GF-D8 (cell line): ENCODE measurements around the gene RPTOR.

Source experiments
- DNase-seq: peaks from one replicate; lab custom pipeline; 2025; lab: John Stamatoyannopoulos, UW

RPTOR gene

DNA sequence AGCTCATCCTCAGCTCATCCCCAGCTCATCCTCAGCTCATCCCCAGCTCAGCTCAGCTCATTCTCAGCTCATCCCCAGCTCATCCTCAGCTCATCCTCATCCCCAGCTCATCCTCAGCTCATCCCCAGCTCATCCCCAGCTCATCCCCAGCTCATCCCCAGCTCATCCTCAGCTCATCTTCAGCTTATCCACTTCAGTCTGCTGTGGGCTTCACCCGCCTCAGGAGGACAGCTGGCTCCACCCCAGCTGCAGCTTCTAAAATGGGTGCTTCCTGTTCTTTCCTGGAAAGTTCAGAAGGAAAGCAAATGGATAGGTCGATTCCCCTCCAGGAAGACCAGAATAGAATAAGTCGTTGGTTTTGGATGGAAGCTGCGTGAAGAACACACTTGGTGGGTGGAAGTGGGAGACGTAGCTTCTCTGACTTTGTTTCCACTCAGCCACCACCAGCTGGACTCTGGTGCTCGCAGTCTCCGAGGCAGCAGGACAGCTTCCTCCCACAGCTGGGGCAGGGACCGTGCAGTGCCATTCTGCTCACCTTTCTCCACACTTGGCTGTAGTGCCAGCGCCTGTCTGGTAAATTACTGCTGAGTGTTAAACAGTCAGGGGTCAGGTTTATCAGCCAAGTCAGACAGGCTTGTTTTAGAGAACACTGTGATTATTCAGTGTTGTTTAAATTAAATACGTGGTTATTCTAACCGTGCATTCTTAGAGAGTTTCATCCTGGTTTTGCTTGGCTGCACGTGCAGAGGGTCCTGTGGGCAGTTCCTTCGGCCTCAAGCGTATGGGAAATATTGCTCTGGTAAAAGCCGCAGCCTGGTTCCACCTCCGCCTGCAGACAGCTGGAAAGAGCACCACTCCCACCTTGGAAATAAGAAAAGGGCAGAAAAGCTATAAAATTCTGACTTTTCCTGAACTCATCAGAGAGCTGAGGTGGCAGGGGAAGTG lies 386.0 kb downstream of the RPTOR start:
- no peak for DNase-seq

DNA sequence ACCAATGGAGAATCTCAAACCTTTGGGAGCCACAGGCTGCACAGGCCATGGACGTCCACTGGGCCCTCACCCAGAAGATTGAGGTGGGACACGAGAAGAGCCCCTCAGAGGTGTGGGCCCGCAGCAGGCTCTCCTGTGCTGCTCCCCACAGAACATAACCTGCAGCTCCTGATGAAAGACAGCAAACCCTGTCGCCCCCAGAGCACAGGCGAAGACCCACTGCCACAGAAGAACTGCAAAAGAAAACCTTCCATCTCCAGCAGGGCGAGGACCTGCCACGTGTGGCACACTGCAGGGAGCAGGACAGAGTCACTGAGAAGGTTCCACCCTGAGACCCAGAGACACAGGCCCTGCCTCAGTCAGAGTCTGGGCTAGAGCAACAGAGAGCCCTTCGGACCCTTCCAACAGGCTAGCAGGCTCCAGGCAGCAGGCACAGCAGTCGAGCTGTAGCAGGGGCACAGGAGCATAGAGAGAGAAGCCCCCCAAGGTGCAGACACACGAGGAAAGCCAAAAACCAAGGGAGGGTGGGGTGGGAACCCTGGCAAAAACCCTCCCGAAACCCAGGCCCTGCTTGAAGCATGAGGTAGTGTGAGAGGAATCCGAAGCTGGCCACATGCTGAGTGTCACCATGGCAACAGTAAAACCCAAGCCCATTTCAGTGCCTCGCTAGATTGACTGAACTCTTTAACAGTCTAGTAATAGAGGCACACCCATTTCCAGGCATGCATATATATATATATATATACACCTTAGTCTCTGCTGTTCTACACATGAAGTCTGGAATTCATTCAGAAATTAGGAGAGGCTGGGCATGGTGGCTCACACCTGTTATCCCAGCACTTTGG lies 387.0 kb downstream of the RPTOR start:
- no peak for DNase-seq

DNA sequence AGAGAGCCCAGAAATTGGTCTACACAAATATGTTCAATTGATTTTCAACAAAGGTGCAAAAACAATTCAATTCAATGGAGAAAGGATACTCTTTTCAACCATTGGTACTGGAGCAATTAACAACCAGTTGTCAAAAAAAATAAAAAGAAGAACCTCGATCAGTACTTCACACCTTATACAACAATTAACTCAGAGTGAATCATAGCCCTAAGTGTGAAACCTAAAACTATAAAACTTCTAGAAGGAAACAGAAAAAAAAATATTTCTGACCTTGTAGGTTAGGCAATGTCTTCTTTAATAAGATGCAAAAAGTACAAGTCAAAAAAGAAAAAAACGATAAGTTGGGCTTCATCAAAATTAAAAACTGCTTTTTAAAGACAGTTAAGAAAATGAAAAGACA lies 390.9 kb downstream of the RPTOR start:
- no peak for DNase-seq

DNA sequence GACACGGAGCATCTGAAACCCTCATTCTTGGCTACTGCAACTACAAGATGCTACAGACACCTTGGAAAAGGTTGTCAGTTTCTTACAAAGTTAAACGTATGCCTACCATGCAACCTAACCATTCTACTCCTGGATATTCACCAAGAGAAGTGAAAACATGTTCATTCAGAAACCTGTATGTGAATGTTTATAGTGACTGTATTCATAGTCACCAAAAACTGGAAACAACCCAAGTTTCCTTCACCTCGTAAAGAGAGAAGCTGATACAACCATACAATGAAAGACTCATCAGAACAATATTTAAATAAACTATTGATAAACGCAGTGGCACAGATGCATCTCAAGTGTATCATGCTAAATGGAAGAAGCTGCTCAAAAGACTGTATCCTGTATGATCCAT lies 391.6 kb downstream of the RPTOR start:
- DNase-seq, result no peak

DNA sequence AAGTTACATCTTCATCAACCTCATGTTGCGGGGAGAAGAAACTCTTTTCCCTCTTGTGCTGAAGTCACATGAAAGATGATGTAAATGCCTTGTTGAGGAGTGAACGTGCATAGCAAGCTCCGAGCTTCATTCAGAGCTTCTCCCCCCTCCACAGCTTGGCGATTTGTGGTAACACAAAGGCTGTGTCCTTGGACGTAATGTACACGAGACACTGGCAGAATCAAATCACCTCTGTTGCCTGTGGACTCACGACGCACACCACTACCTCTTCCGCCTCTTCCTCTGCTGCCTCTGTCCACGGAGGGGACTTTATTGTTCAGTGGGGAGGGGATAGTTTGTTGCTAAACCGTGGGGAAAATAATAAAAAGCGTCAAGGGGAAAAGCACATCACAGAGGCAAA lies 392.1 kb downstream of the RPTOR start:
- no peak for DNase-seq

DNA sequence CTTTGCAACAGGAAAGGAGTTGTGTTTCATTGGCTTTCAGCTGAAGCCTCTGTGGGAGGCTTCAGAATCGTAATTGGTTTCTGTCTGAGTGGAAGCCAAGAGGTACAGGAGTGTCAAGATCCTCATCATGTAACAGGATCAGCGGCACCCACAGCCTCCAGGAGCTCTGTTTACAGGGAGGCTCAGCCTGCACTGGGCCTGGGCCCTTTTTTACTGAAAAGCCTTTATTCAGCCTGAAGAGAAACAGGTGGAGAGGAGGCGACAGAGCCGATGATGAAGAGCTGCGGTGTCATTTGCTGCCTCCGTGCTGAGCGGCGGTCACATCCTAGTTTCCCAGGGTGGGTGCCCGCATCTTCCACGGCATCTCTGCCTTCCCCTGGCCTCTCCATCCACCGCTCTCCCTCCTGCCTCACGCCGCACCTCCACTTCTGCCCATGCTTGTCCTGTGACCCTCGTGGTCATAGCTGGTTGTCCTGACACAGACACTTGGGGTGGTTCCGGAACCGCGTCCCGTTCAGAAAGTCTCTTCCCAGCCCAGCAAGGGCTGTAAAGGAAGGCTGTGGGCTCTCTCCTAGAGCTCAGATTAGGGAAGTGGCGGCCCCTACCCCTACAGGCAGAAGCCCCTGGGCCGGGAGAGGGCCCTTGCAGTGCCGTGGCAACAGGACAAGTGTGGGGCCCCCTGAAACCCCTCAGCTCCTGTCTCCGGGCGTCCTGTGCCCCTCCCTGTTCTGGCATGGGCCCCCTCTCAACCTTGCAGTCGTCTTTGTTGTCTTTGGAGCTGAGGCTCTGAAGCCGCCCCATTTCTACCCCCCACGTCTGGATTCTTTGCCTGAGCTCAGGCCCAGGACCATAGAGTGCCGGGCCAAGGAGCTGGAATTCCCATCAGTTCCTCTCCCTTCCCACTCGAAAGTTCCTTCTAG lies 393.1 kb downstream of the RPTOR start:
- DNase-seq, result no peak

DNA sequence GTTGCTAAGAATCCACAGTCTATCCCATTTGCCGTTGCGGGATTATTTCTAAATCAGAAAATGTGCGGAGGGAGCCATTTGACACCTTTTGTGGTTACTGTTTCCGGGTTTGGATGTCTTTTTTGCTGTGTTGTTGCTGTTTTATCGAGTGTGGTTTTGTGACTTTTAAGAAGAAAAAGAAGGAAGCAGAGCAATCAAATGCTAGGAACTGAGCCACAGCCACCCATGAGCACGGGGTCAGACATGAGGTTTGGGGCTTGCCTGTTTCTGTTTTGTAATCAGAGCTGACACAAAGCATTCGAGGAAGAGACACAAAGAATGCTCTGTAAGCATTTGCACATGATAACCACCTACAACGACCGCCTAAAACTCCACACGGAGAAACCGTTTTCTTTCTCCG lies 393.9 kb downstream of the RPTOR start:
- peak; percentile 77 for DNase-seq

DNA sequence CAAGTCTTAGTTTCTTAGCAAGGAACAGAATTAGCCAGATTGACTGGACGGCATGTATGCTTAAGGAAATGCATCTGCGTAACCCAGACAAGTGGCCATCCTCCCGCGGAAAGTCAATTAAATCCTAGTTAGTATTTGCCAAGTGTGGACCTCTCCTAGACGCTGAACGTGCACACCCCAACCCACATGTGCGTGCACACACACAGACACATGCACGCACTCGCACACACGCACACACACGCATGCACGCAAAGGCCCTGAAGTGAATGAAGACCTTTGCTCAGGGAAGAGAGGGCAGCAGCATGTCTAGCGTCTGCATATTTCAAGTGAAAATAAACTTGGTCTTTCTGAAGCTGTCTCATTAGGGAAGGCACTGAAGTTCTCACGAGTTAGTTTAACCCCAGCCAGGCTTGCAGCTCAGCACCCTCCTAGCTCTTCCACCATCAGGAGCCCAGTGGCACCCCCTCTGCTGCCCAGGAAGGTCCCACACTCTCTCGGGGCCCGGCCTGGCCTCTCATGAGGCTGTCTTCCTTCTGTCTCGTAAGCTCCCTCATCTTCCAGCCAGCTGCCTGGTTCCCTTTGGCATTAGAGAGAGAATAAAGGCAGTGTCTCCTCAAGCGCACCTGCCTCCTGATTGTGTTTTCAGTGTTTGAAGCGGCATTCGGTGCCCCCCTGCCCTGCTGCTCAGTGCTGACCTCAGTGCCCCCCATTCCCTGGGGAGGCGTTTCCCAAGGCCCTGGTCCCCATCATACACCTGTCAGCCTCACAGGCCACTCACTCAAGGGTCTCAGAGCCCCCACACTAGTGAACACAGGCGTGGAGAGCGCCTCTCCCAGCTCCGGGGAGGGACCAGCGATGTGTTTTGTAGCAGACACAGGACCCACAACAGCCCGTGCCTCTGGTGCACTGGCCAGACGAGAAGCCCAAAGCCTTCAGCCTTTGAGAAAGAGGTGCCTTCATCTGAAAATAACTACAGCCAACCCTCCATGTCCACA lies 394.8 kb downstream of the RPTOR start:
- DNase-seq, result no peak

DNA sequence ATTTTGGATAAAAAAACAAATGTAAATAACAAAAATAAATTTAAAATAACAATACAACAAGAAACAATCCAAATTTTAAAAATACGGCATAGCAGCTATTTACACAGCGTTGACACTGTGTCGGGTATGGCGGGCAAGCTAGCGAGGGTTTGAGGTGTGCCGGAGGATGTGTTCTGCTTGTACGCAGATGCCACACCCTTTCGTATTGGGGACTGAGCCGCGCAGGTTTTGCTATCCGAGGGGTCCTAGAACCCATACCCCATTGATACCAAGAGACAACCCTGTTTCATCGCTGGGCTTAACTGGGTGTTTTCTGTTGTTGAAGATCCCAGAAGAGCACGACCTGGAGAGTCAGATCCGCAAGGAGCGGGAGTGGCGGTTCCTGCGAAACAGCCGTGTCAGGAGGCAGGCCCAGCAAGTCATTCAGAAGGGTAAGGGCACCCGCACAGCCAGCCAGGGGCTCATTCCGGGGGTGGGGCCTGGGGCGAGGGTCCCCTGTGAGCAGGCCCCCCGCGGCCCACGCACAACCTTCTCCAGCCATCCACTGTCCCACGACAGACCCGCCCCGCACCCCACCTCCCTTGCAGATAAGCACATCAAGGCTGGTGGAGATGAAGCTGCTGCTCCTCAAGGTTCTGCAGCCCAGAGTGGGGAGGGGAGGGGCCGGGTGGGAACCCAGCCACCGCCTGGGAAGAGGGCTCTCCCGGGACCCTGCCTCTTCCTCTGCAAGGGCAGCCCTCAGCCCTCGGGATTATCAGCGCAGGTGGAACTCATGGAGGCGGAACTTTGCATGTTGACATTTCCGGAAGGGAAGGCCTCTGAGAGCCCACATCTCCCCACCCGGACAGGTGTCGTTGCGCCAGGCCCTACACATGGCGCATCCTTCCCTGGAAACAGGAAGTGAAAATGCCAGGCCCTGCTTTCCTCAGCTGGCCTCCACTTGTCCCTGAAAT lies 395.8 kb downstream of the RPTOR start:
- DNase-seq, result no peak

DNA sequence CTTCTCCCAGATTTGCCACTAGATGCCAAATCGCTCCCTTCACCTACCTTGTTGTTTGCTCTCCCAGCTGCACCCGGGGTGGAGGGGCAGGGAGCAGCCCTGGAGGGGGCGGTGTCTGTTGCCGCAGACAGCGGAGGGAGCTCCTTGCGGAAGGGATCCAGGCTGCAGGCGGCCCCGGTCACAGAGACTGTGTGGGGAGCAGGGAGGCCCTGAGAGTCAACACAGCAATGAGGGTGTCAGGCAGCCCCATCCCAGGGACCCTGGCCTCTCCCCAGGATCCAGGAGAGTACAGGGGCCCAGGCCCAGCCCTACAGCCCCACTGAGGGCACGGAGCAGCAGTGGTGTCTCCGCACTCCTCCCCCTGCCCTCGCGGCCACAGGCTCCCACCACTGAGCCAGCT lies 396.5 kb downstream of the RPTOR start:
- DNase-seq, result no peak

DNA sequence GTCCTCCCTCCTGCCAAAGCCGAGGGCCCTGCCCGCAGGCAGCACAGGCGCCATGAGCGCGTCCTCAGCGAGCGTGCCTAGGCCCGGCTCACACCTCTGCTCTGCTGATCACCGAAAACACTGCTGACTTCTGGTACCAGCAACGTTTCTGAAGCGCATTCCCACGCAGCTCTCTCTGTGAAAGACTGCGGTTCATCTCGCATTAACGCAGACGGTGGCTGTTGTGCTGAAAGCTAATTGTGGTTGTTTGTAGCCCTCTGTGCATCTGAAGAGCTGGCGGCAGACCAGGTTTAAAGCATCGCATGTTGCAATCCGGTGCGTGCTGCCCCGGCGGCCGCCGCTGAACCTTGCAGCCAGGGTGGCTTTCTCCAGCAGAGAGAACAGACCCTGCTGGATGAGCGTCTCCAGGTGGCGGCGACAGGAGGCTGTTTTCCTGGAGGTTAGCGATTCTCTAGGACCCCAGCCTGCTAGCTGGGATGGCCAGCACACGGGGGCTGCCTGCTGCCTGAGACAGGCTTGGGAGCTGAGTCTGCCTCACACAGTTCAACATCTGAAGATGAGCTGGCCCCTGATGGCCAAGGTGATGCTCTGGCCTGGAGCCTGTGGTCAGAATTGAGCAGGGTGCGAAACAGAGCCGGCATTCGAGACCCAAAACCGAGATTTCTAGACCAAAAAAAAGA lies 397.2 kb downstream of the RPTOR start:
- DNase-seq, result no peak

DNA sequence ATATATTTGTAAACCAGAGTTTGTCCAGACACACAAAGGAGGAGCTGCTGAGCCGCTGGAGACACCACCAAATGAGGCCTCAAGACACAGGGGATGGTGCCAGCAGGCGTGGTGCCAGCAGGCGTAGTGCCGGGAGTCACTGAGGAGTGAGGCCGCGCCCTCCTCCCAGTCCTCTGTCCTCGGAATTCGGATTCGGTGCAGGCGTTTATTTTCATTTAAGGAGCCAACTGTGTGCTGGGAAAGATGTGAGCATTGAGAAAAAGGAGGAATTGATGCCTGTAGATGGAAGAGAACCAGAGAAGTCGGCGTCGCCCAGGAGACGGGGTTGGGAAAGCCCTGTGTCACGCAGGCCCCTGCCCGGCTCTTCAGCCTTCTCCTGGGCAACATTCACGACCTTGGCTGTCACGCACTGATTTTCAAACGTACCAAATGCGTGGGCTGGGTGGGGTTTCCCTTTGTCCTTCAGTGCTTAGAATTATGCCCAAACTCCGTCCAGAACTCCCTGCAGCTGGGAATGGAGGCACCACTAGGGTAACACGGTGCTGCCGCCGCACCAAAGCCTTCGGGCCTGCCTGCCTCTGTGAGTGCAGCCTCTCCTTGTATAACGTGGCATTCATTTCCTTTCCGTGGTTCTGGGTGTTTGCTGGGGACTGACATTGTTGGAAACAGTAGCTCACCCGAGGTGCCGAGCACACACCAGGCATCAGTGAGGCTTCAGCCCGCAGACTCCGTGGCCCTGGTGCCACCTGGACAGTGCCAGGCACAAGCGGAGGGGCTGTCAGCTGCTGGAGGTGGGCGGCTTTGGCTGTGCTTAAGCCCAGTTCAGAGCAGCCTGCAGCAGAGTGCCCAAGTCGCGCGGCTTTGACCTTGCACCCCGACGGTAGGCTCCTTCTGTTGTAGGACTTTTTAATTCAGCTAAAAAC lies 398.0 kb downstream of the RPTOR start:
- no peak for DNase-seq

DNA sequence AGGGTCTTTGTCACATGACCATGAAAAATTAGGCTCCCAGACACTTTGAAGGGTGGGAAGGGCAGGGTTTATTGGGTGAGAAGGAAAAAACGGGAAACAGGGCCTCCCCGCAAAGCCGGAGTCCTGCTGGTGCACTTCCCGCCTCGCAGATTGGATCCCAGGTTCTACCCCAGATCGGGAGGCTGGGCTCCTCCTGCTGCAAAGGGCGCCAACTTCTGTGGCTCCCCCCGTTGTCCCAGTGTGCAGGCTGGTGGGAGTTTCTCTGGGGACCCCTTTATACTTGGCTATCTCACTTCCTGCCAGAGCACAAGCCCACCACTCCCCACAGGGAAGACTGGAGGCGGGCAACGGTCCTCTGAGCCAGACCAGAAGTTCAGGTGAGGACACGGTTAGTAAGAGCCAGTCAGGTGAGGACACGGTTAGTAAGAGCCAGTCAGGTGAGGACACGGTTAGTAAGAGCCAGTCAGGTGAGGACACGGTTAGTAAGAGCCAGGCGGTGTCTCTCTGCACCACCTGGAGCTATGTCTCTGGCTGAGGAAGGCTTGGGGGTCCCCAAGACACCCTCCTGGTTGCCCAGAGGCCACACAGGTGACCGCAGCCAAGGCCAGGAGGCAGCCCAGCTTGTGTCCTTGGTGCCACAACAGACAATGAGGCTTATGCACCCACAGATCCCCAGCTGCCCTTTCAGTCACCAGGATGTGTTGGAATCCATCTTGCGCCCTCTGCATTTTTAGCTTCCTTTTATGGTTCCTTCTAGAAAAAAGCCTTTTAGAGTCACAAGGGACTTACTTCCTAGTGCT lies 398.9 kb downstream of the RPTOR start:
- DNase-seq, result no peak

DNA sequence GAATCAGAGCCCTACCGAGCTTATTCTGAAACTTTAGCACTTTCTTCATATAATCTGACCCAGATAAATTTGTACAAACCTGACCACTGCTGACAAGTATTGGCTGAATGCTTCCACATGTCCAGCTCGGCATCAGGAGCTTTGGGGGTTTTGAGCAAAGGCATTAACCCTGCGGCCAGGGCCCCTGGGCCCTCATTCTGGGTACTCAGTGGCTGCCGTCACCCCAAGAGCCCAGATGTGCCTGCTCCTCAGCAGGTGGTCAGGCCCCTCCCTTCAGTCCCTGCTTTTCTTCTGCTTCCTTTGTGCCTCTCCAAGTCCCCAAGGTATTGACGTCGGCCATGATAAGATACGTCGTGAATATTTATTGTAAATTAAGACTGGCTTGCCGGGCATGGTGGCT lies 399.7 kb downstream of the RPTOR start:
- no peak for DNase-seq

DNA sequence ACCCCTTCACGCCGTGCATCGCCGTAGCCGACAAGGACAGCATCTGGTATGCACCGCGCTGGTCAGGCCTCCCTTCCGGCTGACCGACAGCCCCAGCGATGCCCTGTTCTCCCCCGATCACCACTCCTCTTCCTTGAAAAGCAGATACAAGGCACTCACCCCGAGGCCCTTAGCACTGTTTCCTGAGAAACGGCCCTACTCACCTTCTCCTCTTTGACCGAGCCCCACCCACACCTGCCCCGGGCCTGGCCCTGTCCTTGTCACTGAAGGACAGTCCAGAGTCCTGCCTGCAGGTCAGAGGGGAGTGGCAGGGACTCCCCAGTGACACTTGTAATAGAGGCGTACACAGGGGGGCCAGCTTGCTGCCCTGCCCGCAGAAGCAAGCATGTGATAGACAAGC lies 401.1 kb downstream of the RPTOR start:
- DNase-seq, result no peak

DNA sequence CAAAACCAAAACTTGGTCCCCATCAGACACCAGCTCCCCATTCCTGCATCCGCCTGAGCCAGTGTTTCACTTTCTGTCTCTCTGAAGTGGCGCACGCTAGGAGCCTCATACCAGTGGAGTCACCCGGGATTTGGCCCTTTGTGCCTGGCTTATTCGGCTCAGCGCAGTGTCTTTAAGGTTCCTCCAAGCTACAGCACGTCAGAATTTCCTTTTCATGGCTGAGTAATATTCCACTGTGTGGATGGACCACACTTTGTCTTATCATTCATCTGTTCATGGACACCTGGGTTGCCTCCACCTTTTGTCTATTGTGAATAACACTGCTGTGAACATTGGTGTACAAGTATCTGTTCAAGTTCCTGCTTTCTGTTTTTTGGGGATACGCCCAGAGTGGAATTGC lies 401.8 kb downstream of the RPTOR start:
- DNase-seq, result no peak
